Activated T-cell treated with anti-CD3 and anti-CD28 coated beads, Interleukin-2, amount 50 U/mL, for 1 hour (primary cell): ENCODE results near the gene PRKD1.
"Not testable (repeated sequence)": the region's sequence is repeated elsewhere in the genome, so short reads cannot be mapped to it uniquely, and the experiment has no call there.

ENCODE experiments used
- DNase-seq: peaks from one replicate; pipeline ENCODE4 v3.0.0-alpha.2; 2020

The PRKD1 gene

GRCh38 chr14:29898470-29898869 lies 29.2 kb downstream of the PRKD1 start:
- no peak for DNase-seq

GRCh38 chr14:29897181-29897580 lies 30.5 kb downstream of the PRKD1 start:
- no peak for DNase-seq

GRCh38 chr14:29896354-29896821 lies 31.3 kb downstream of the PRKD1 start:
- no peak for DNase-seq

- DNase-seq: no peak
Measured at GRCh38 chr14:29895591-29896083, 32.0 kb downstream of the PRKD1 start.

- no peak for DNase-seq
Measured at GRCh38 chr14:29893989-29894388, 33.7 kb downstream of the PRKD1 start.

GRCh38 chr14:29892327-29892726 lies 35.3 kb downstream of the PRKD1 start:
- DNase-seq: no peak

GRCh38 chr14:29885988-29886387 lies 41.7 kb downstream of the PRKD1 start:
- no peak for DNase-seq

- DNase-seq: no peak
Measured at GRCh38 chr14:29868000-29868399, 59.6 kb downstream of the PRKD1 start.

GRCh38 chr14:29865299-29865698 lies 62.3 kb downstream of the PRKD1 start:
- no peak for DNase-seq

GRCh38 chr14:29861996-29862395 lies 65.7 kb downstream of the PRKD1 start:
- no peak for DNase-seq

GRCh38 chr14:29858299-29858698 lies 69.3 kb downstream of the PRKD1 start:
- no peak for DNase-seq

GRCh38 chr14:29857551-29857950 lies 70.1 kb downstream of the PRKD1 start:
- no peak for DNase-seq

GRCh38 chr14:29856516-29856915 lies 71.1 kb downstream of the PRKD1 start:
- DNase-seq: no peak

- not testable (repeated sequence) for DNase-seq
Measured at GRCh38 chr14:29853691-29854090, 74.0 kb downstream of the PRKD1 start.

GRCh38 chr14:29853272-29853671 lies 74.4 kb downstream of the PRKD1 start:
- no peak for DNase-seq

- no peak for DNase-seq
Measured at GRCh38 chr14:29851397-29851796, 76.2 kb downstream of the PRKD1 start.

GRCh38 chr14:29847056-29847380 lies 80.6 kb downstream of the PRKD1 start:
- no peak for DNase-seq

GRCh38 chr14:29846339-29847055 lies 81.2 kb downstream of the PRKD1 start:
- DNase-seq: no peak

- DNase-seq: no peak
Measured at GRCh38 chr14:29843981-29844380, 83.7 kb downstream of the PRKD1 start.

- no peak for DNase-seq
Measured at GRCh38 chr14:29842228-29842627, 85.4 kb downstream of the PRKD1 start.

GRCh38 chr14:29840369-29840892 lies 87.2 kb downstream of the PRKD1 start:
- DNase-seq: not testable (repeated sequence)

GRCh38 chr14:29839691-29840090 lies 88.0 kb downstream of the PRKD1 start:
- not testable (repeated sequence) for DNase-seq

GRCh38 chr14:29838752-29839151 lies 88.9 kb downstream of the PRKD1 start:
- no peak for DNase-seq

- DNase-seq: no peak
Measured at GRCh38 chr14:29836395-29836794, 91.3 kb downstream of the PRKD1 start.

- no peak for DNase-seq
Measured at GRCh38 chr14:29832042-29832441, 95.6 kb downstream of the PRKD1 start.
